H1 (cell line): Measurements from ENCODE around the gene RCBTB2. TPM values are rescaled to one million over a fixed set of nuclear protein-coding genes. Genes with fewer than 3 reads are reported as not detected.

Experiments used
- CTCF ChIA-PET: fragments of 300-600 bp; sonication (Branson Sonifier 250); formaldehyde crosslinking; loops from one replicate; lab custom pipeline; 2021; ENCODE audit not compliant: partially characterized antibody; lab: Charles Lee
- POLR2A ChIA-PET: fragments of 300-600 bp; sonication (Branson Sonifier 250); formaldehyde crosslinking; loops from one replicate; lab custom pipeline; 2021; ENCODE audit warnings: inconsistent platforms; ENCODE audit not compliant: partially characterized antibody; lab: Charles Lee
- DNase-seq, 2 experiments: peaks; one replicate each; pipeline versions ENCODE4 v3.0.0 to v3.0.0-alpha.2; 2010 to 2022; ENCODE audit warnings: low spot score in 2 of 2, low read depth in 1 of 2, mixed read lengths in 1 of 2
- FAIRE-seq: peaks from 2 replicates; lab custom pipeline; 2011; peaks lifted over from hg19 to GRCh38; lab: Jason Lieb, UNC
- H2AFZ ChIP-seq: 2 replicates; pipeline ENCODE4 v1.8.1; 2012; ENCODE audit warnings: low read length, inconsistent platforms
- H2AK5ac ChIP-seq: 2 replicates; pipeline ENCODE4 v1.6.1; 2013; ENCODE audit warnings: low read depth, low read length
- H2BK120ac ChIP-seq: replicated peaks from 2 replicates; pipeline ENCODE3; 2013; ENCODE audit warnings: low read depth, low read length, inconsistent platforms
- H2BK12ac ChIP-seq: 2 replicates; pipeline ENCODE4 v1.6.1; 2013; ENCODE audit warnings: low read depth, low read length
- H2BK15ac ChIP-seq: 2 replicates; pipeline ENCODE4 v1.6.1; 2013; ENCODE audit warnings: low read length
- H2BK20ac ChIP-seq: 2 replicates; pipeline ENCODE4 v1.6.1; 2013; ENCODE audit warnings: low read length
- H2BK5ac ChIP-seq: 2 replicates; pipeline ENCODE4 v1.6.1; 2013; ENCODE audit warnings: low read depth, low read length
- H3K14ac ChIP-seq: 2 replicates; pipeline ENCODE4 v1.6.1; 2013; ENCODE audit warnings: inconsistent platforms; ENCODE audit not compliant: insufficient read length
- H3K18ac ChIP-seq: 2 replicates; pipeline ENCODE4 v1.6.1; 2013; ENCODE audit warnings: low read length; ENCODE audit errors: extremely low read depth
- H3K23ac ChIP-seq: 2 replicates; pipeline ENCODE4 v1.6.1; 2013; ENCODE audit warnings: inconsistent platforms; ENCODE audit not compliant: insufficient read length
- H3K23me2 ChIP-seq: 2 replicates; pipeline ENCODE4 v1.6.1; 2013; ENCODE audit warnings: low read depth, low read length
- H3K27ac ChIP-seq: 2 replicates; pipeline ENCODE4 v1.6.1; 2011; ENCODE audit warnings: low read depth, low read length, inconsistent platforms
- H3K27me3 ChIP-seq, 4 experiments: replicated peaks in 1 of 4; 1 replicate in 1 of 4; 2 replicates in 3 of 4; pipeline versions ENCODE4 v1.6.1 to v1.8.1; 2011 to 2013; ENCODE audit warnings: low read length in 3 of 4, mild to moderate bottlenecking in 3 of 4, inconsistent platforms in 2 of 4, mixed read lengths in 2 of 4, moderate library complexity in 1 of 4; ENCODE audit not compliant: control insufficient read depth in 3 of 4, insufficient read depth in 3 of 4; ENCODE audit errors: extremely low read depth in 1 of 4
- H3K36me3 ChIP-seq, 4 experiments: 2 replicates each; pipeline versions ENCODE4 v1.6.1 to v1.8.1; 2011 to 2013; ENCODE audit warnings: mild to moderate bottlenecking in 4 of 4, low read length in 3 of 4, moderate library complexity in 2 of 4, control low read depth in 1 of 4, inconsistent platforms in 1 of 4; ENCODE audit not compliant: insufficient read depth in 4 of 4, control insufficient read depth in 2 of 4
- H3K4ac ChIP-seq: replicated peaks from 2 replicates; pipeline ENCODE3; 2013; ENCODE audit warnings: low read length, low read depth, mixed read lengths, inconsistent platforms; ENCODE audit not compliant: insufficient read length
- H3K4me1 ChIP-seq, 4 experiments: replicated peaks in 1 of 4; 1 replicate in 1 of 4; 2 replicates in 3 of 4; pipeline versions ENCODE4 v1.6.1 to v1.8.1; 2011 to 2013; ENCODE audit warnings: low read length in 3 of 4, inconsistent platforms in 2 of 4, mixed read lengths in 1 of 4; ENCODE audit not compliant: insufficient read depth in 4 of 4, control insufficient read depth in 3 of 4
- H3K4me2 ChIP-seq, 2 experiments: 2 replicates each; pipeline versions ENCODE4 v1.6.1 to v1.8.1; 2011 to 2013; ENCODE audit warnings: low read depth in 2 of 2, low read length in 2 of 2, control low read depth in 1 of 2, inconsistent platforms in 1 of 2, mild to moderate bottlenecking in 1 of 2; ENCODE audit not compliant: insufficient read depth in 1 of 2
- H3K4me3 ChIP-seq, 4 experiments: fragments of 200-600, 300-600 bp in 1 of 4; sonication (generic), shearing (Covaris generic), sonication (Bioruptor Twin) in 1 of 4; 2 replicates each; pipeline versions ENCODE4 v1.5.1 to v1.8.1; 2011 to 2016; ENCODE audit warnings: low read length in 4 of 4, low read depth in 3 of 4, control low read depth in 2 of 4, inconsistent platforms in 2 of 4, mild to moderate bottlenecking in 2 of 4, mixed read lengths in 1 of 4, moderate library complexity in 1 of 4; ENCODE audit not compliant: insufficient read depth in 2 of 4; ENCODE audit errors: extremely low read depth in 1 of 4
- H3K56ac ChIP-seq: replicated peaks from 2 replicates; pipeline ENCODE3; 2013; ENCODE audit warnings: low read depth, mild to moderate bottlenecking, mixed read lengths, low read length, inconsistent platforms; ENCODE audit not compliant: insufficient read length
- H3K79me1 ChIP-seq: 2 replicates; pipeline ENCODE4 v1.6.1; 2013; ENCODE audit warnings: low read depth, low read length, control low read depth
- H3K79me2 ChIP-seq, 2 experiments: 2 replicates each; pipeline versions ENCODE4 v1.6.1 to v1.8.1; 2012 to 2013; ENCODE audit warnings: low read length in 2 of 2, mild to moderate bottlenecking in 2 of 2, inconsistent platforms in 1 of 2; ENCODE audit not compliant: insufficient read depth in 2 of 2, control insufficient read depth in 1 of 2
- H3K9ac ChIP-seq, 4 experiments: replicated peaks in 1 of 4; 1 replicate in 1 of 4; 2 replicates in 3 of 4; pipeline versions ENCODE4 v1.6.1 to v1.8.1; 2011 to 2013; ENCODE audit warnings: low read depth in 3 of 4, low read length in 3 of 4, control low read depth in 2 of 4, mild to moderate bottlenecking in 2 of 4, moderate library complexity in 2 of 4, inconsistent platforms in 1 of 4; ENCODE audit errors: extremely low read depth in 1 of 4
- H3K9me3 ChIP-seq, 2 experiments: 2 replicates each; pipeline versions ENCODE4 v1.6.1 to v1.8.1; 2012 to 2013; ENCODE audit warnings: mild to moderate bottlenecking in 2 of 2, moderate library complexity in 2 of 2, control low read depth in 1 of 2, inconsistent platforms in 1 of 2, low read depth in 1 of 2, low read length in 1 of 2, mixed read lengths in 1 of 2; ENCODE audit not compliant: insufficient read depth in 2 of 2
- H4K20me1 ChIP-seq, 2 experiments: replicated peaks in 1 of 2; 2 replicates each; pipeline versions ENCODE3 to v1.8.1; 2011 to 2013; ENCODE audit warnings: inconsistent platforms in 2 of 2, low read length in 2 of 2, mild to moderate bottlenecking in 1 of 2; ENCODE audit not compliant: insufficient read depth in 2 of 2, control insufficient read depth in 1 of 2
- H4K5ac ChIP-seq: 2 replicates; pipeline ENCODE4 v1.6.1; 2013; ENCODE audit warnings: low read length, low read depth, mixed read lengths, inconsistent platforms; ENCODE audit not compliant: insufficient read length
- H4K8ac ChIP-seq: 2 replicates; pipeline ENCODE4 v1.8.0; 2013; ENCODE audit warnings: mild to moderate bottlenecking, moderate library complexity, low read length, inconsistent platforms; ENCODE audit not compliant: insufficient read depth; ENCODE audit errors: extremely low read depth
- H4K91ac ChIP-seq: replicated peaks from 2 replicates; pipeline ENCODE3; 2013; ENCODE audit warnings: low read length, mixed read lengths, inconsistent platforms; ENCODE audit not compliant: insufficient read length
- CBX8 ChIP-seq: fragments of 300-800, 300-1000 bp; sonication (generic); IDR thresholded peaks from 2 replicates; pipeline ENCODE4 v1.7.1; 2016; ENCODE audit warnings: low read depth, low read length, borderline replicate concordance
- CHD1 ChIP-seq: IDR thresholded peaks from 2 replicates; pipeline ENCODE4 v1.6.1; 2012; ENCODE audit warnings: low read depth, low read length, improper control_type of control experiment
- EZH2 ChIP-seq: fragments of 200-600 bp; sonication (generic); IDR thresholded peaks from 2 replicates; pipeline ENCODE4 v1.7.1; 2012; ENCODE audit warnings: low read depth, mild to moderate bottlenecking, moderate library complexity, low read length, inconsistent platforms; ENCODE audit not compliant: severe bottlenecking
- HDAC2 ChIP-seq, 2 experiments: fragments of 300-600 bp in 1 of 2; sonication (generic) in 1 of 2; IDR thresholded peaks; 2 replicates each; pipeline ENCODE4 v1.6.1; 2011 to 2012; ENCODE audit warnings: low read depth in 2 of 2, low read length in 2 of 2, mild to moderate bottlenecking in 2 of 2, moderate library complexity in 2 of 2, borderline replicate concordance in 1 of 2, inconsistent platforms in 1 of 2
- JUND ChIP-seq: IDR thresholded peaks from 2 replicates; pipeline ENCODE4 v1.6.1; 2011; ENCODE audit warnings: mild to moderate bottlenecking, improper control_type of control experiment, low read length
- KDM4A ChIP-seq: IDR thresholded peaks from one replicate; pipeline ENCODE4 v1.7.1; 2012; ENCODE audit warnings: low read depth, mild to moderate bottlenecking, moderate library complexity, low read length, inconsistent platforms; ENCODE audit not compliant: severe bottlenecking
- NRF1 ChIP-seq: IDR thresholded peaks from 2 replicates; pipeline ENCODE4 v1.6.1; 2011; ENCODE audit warnings: mild to moderate bottlenecking, low read depth, low read length, improper control_type of control experiment
- TAF1 ChIP-seq: IDR thresholded peaks from 2 replicates; pipeline ENCODE4 v1.6.1; 2011; ENCODE audit warnings: mild to moderate bottlenecking, low read depth, low read length
- TAF7 ChIP-seq: optimal IDR thresholded peaks from 2 replicates; pipeline ENCODE3; 2011; ENCODE audit warnings: low read depth, mild to moderate bottlenecking, inconsistent platforms, low read length, moderate library complexity, borderline replicate concordance
- TEAD4 ChIP-seq: IDR thresholded peaks from 2 replicates; pipeline ENCODE4 v1.6.1; 2012; ENCODE audit warnings: low read depth, low read length, inconsistent platforms, mixed read lengths
- YY1 ChIP-seq: IDR thresholded peaks from 2 replicates; pipeline ENCODE4 v1.6.1; 2011; ENCODE audit warnings: low read depth, mild to moderate bottlenecking, low read length
- ZNF274 ChIP-seq: IDR thresholded peaks from 2 replicates; pipeline ENCODE4 v1.7.0; 2012; ENCODE audit warnings: low read length, borderline replicate concordance; ENCODE audit errors: extremely low read depth
- WGBS, 2 experiments: shearing (Covaris generic) in 1 of 2; methylation state at CpG; one replicate each; pipeline versions ENCODE4 v1.1.6 to v1.1.7; 2013 to 2015; ENCODE audit warnings: low lambda C conversion rate in 2 of 2, mixed read lengths in 2 of 2, inconsistent platforms in 1 of 2, low coverage in 1 of 2, missing lambda C conversion rate in 1 of 2; ENCODE audit not compliant: insufficient replicate concordance in 2 of 2, insufficient coverage in 1 of 2, insufficient read length in 1 of 2; ENCODE audit errors: extremely low coverage in 1 of 2, missing lambda C conversion rate in 1 of 2; 5-methylcytosine and 5-hydroxymethylcytosine counted together
- polyA plus RNA-seq, 7 experiments: library from polyadenylated mRNA; depleted of rRNA in 3 of 7; stranded (reverse) in 5 of 7; unstranded in 2 of 7; fragments of >200 nt in 5 of 7; fragments of 200-250 nt in 2 of 7; gene quantifications; 1 replicate in 5 of 7; 2 replicates in 1 of 7; 4 replicates in 1 of 7; pipeline versions ENCODE4 v1.2.1 to v1.2.3, GENCODE V29; 2011 to 2013; ENCODE audit warnings: missing spikeins in 2 of 7, mixed read lengths in 2 of 7
- total RNA-seq: library from RNA; stranded (reverse); fragmentation: NEBNext Ultra II Directional; extraction: Animal tissue kit (Norgen Biotek cat#: 25700); gene quantifications from 2 replicates; pipeline ENCODE4 v1.2.1, GENCODE V29; 2021
- TF ChIP-seq, protein P1 (sequence below): IDR thresholded peaks from 2 replicates; pipeline ENCODE4 v1.6.1; 2012; ENCODE audit warnings: inconsistent platforms

The RCBTB2 gene
- total and polyA plus RNA-seq, 2 of the 8 experiments (the other 6 are each of a cell fraction or from before 2014, with no cell fraction given) = 5.2 to 8.4 TPM

DNA sequence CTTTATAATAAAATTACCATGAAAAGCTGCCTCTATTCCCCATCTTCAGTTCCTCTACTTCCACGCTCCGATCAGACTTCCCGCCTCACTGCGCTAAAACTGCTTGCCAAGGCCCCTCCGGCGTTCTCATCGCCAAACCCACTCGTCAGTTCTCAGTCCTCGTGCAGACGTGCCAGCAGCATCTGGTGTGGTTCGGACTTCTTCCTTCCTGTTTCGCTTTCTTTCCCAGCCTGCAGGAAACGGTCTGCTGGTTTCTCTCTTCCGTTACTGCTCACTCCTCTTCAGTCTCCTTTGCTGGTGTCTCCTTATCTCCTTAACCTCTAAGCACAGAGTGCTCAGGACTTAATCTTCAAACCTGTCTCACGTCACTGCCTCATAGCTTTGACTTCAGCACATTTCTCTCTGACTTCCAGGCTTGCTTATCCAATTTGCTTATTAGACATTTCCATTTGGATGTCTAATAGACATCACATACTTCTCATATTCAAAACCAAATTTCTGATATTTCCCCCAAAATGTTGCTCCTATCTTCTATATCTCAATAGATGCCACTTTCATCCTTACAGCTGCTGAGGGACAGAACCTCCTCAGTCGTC is 40.3 kb downstream of the RCBTB2 start:
- ChIA-PET POLR2A (no interaction called here), CTCF (interaction anchor here (1.0 to 1.5 kb wide), 2 partner anchors 12 to 86 kb away, joined by 3 read pairs; no protein-coding TSS in a partner anchor)
- no peak overlapping the region for H4K91ac ChIP-seq
- H3K9me3 ChIP-seq = peaks cover 0 to 6% of the 10 kb centered on the region in 2 experiments; a peak in 1 of 4 replicates
- no peak overlapping the region for H3K56ac ChIP-seq
- H2AK5ac ChIP-seq = no peak overlapping the region
- H3K4me1 ChIP-seq = peaks cover 0 to 8% (median 1%) of the 10 kb centered on the region in 4 experiments; a peak in 3 of 7 replicates
- no peak overlapping the region for H4K5ac ChIP-seq
- no peak overlapping the region for H3K27ac ChIP-seq
- H2BK12ac ChIP-seq = no peak overlapping the region
- H3K18ac ChIP-seq = no peak overlapping the region
- no peak overlapping the region for H3K4ac ChIP-seq
- no peak overlapping the region for H2BK20ac ChIP-seq
- H3K14ac ChIP-seq = no peak overlapping the region
- no peak overlapping the region for H2AFZ ChIP-seq
- H2BK5ac ChIP-seq = no peak overlapping the region
- no peaks in the 10 kb centered on the region for H3K79me2 ChIP-seq
- no peak overlapping the region for H4K8ac ChIP-seq
- no peak overlapping the region for H2BK120ac ChIP-seq
- H4K20me1 ChIP-seq = no peaks in the 10 kb centered on the region
- no peak overlapping the region for H3K4me3 ChIP-seq
- H3K36me3 ChIP-seq = peaks cover 0 to 9% (median 3%) of the 10 kb centered on the region in 4 experiments; a peak in 3 of 8 replicates
- no peak overlapping the region for H3K4me2 ChIP-seq
- H3K79me1 ChIP-seq = no peaks in the 10 kb centered on the region
- no peak for FAIRE-seq
- H3K9ac ChIP-seq = no peak overlapping the region
- 93% methylated on average over 16 of the region's 16 CpGs; no CpG with 5 or more reads in 1 of the 2 experiments for WGBS, 2 experiments
- no peak overlapping the region for H3K23ac ChIP-seq
- H3K27me3 ChIP-seq = no peaks in the 10 kb centered on the region
- H2BK15ac ChIP-seq = no peak overlapping the region
- no peak for DNase-seq
- peaks cover 2% of the 10 kb centered on the region; the same call in 1 of the 2 replicates for H3K23me2 ChIP-seq
- TF ChIP-seq, protein P1, sequence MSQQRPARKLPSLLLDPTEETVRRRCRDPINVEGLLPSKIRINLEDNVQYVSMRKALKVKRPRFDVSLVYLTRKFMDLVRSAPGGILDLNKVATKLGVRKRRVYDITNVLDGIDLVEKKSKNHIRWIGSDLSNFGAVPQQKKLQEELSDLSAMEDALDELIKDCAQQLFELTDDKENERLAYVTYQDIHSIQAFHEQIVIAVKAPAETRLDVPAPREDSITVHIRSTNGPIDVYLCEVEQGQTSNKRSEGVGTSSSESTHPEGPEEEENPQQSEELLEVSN = no peak
- TF ChIP-seq ZNF274 = no peak
- no peak for TF ChIP-seq YY1
- TF ChIP-seq KDM4A = no peak
- no peak for TF ChIP-seq TAF1
- no peak for TF ChIP-seq JUND
- no peak for TF ChIP-seq NRF1
- TF ChIP-seq CBX8 = no peak
- no peak for TF ChIP-seq CHD1
- TF ChIP-seq TAF7 = no peak
- no peak for TF ChIP-seq TEAD4
- TF ChIP-seq EZH2 = no peak
- no peak for TF ChIP-seq HDAC2 (IDR thresholded peaks at IDR 0.05; ENCODE audit: borderline replicate concordance in 1 of 2, low read depth in 2 of 2, low read length in 2 of 2)
